ENCODE results near the gene MBD3L3.

GRCh38 chr19:7104747-7105447 lies 46.4 kb upstream of the MBD3L3 start:
- no peak for TF ChIP-seq EZH2 (IDR thresholded peaks at IDR 0.05; ENCODE audit: borderline replicate concordance, low read depth, low read length, poor library complexity, severe bottlenecking)
- no peak for TF ChIP-seq CTCF (conservative IDR thresholded peaks at IDR 0.05; ENCODE audit: low read depth, low read length)

All from A673 (cell line).